CD4-positive, alpha-beta T cell (primary cell): ENCODE data around the gene NPC1L1. TPM values are rescaled to one million over a fixed set of nuclear protein-coding genes. Genes with fewer than 3 reads are reported as not detected.

Experiments used
- ATAC-seq: fragments of 200-7000 bp; cut with Tn5 transposase; one replicate; pipeline ENCODE4 v1.10.0; 2022; ENCODE audit warnings: mild to moderate bottlenecking; ENCODE audit not compliant: poor library complexity
- CTCF ChIA-PET: fragments of 350-600 bp; sonication (Branson Sonifier 250); formaldehyde crosslinking; loops from one replicate; lab custom pipeline; 2021; ENCODE audit warnings: antibody characterized with exemption, inconsistent platforms; lab: Charles Lee
- POLR2A ChIA-PET: fragments of 350-600 bp; sonication (Branson Sonifier 250); formaldehyde crosslinking; loops from one replicate; lab custom pipeline; 2021; ENCODE audit warnings: antibody characterized with exemption, inconsistent platforms; lab: Charles Lee
- DNase-seq, 14 experiments: peaks; one replicate each; pipeline ENCODE4 v3.0.0-alpha.2; 2013 to 2020; ENCODE audit warnings: mixed read lengths in 2 of 14
- H3K27ac ChIP-seq, 2 donors: one replicate each; pipeline versions ENCODE4 v1.5.1 to v1.7.0; 2013; ENCODE audit warnings: low read length in 2 of 2, low read depth in 1 of 2, mild to moderate bottlenecking in 1 of 2
- H3K27me3 ChIP-seq, 2 experiments: 1 replicate in 1 of 2; 2 replicates in 1 of 2; pipeline versions ENCODE4 v1.6.1 to v1.7.0; 2013; ENCODE audit warnings: low read length in 2 of 2, control low read depth in 1 of 2, mild to moderate bottlenecking in 1 of 2, moderate library complexity in 1 of 2; ENCODE audit not compliant: insufficient read depth in 2 of 2, control insufficient read depth in 1 of 2
- H3K36me3 ChIP-seq: one replicate; pipeline ENCODE4 v1.6.1; 2013; ENCODE audit warnings: low read length, control low read depth; ENCODE audit not compliant: insufficient read depth
- H3K4me1 ChIP-seq: one replicate; pipeline ENCODE4 v1.6.1; 2013; ENCODE audit warnings: low read length, control low read depth; ENCODE audit not compliant: insufficient read depth
- H3K4me3 ChIP-seq: one replicate; pipeline ENCODE4 v1.5.1; 2013; ENCODE audit warnings: mild to moderate bottlenecking, low read length, moderate library complexity
- H3K9me3 ChIP-seq, 2 experiments: 1 replicate in 1 of 2; 2 replicates in 1 of 2; pipeline versions ENCODE4 v1.6.1 to v1.7.0; 2013; ENCODE audit warnings: low read length in 2 of 2, mild to moderate bottlenecking in 2 of 2, control low read depth in 1 of 2, moderate library complexity in 1 of 2; ENCODE audit not compliant: control insufficient read depth in 1 of 2, insufficient read depth in 1 of 2
- H3K27ac Mint-ChIP-seq: one replicate; pipeline ENCODE4 v1.8.0; 2020; ENCODE audit warnings: mixed read lengths
- H3K27me3 Mint-ChIP-seq: one replicate; pipeline ENCODE4 v1.8.0; 2021; ENCODE audit warnings: mixed read lengths
- H3K36me3 Mint-ChIP-seq: one replicate; pipeline ENCODE4 v1.8.0; 2021; ENCODE audit warnings: low read depth, mixed read lengths
- H3K4me1 Mint-ChIP-seq: one replicate; pipeline ENCODE4 v1.8.0; 2021; ENCODE audit warnings: low read depth, mixed read lengths
- H3K4me3 Mint-ChIP-seq: one replicate; pipeline ENCODE4 v1.8.0; 2020; ENCODE audit warnings: mild to moderate bottlenecking, mixed read lengths
- H3K9me3 Mint-ChIP-seq: one replicate; pipeline ENCODE4 v1.8.0; 2020; ENCODE audit warnings: mixed read lengths
- intact Hi-C, 2 experiments: fragments of 100-400 bp; cut with DNase I in 1 of 2; cut with micrococcal nuclease in 1 of 2; formaldehyde crosslinking; loops; one replicate each; pipeline versions ENCODE4 v1.15.1 to v1.9.0; 2023 to 2025; cut with DNase I, micrococcal nuclease
- total RNA-seq, 174 experiments: library from RNA in 2 of 174; stranded (reverse) in 2 of 174; gene quantifications; one replicate each; pipeline ENCODE4 v1.2.3 and lab custom pipeline; 2021 to 2026
- TF ChIP-seq, protein P1 (sequence below): fragments of 200-600 bp; IDR thresholded peaks from one replicate; pipeline ENCODE4 v1.8.0; 2022; ENCODE audit warnings: antibody characterized with exemption, mild to moderate bottlenecking

The NPC1L1 gene
- total RNA-seq, 2 experiments from 2014 or later, result 0.08 TPM; not detected in 1

DNA sequence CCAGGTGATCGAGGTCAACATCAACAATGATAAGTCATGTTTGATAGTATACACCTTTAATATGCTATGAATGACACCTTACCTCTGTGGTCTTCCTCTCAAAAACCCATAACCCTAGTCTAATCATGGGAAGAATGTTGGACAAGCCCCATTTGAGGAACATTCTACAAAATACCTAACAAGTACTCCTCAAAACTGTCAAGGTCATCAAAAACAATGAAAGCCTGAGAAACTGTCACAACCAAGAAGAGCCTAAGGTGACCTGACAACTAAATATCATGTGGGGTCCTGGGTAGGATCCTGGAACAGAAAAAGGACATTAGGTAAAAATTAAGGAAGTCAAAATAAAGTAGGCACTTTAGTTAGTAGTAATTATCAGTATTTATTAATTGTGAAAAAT is 44.7 kb downstream of the NPC1L1 start:
- Histone ChIP-seq H3K36me3 (no peaks in the 10 kb centered on the region), H3K4me3 (no peak overlapping the region), H3K9me3 (no peaks in the 10 kb centered on the region), H3K4me1 (no peaks in the 10 kb centered on the region), H3K27me3 (no peaks in the 10 kb centered on the region), H3K27ac (no peak overlapping the region)
- TF ChIP-seq, protein P1, sequence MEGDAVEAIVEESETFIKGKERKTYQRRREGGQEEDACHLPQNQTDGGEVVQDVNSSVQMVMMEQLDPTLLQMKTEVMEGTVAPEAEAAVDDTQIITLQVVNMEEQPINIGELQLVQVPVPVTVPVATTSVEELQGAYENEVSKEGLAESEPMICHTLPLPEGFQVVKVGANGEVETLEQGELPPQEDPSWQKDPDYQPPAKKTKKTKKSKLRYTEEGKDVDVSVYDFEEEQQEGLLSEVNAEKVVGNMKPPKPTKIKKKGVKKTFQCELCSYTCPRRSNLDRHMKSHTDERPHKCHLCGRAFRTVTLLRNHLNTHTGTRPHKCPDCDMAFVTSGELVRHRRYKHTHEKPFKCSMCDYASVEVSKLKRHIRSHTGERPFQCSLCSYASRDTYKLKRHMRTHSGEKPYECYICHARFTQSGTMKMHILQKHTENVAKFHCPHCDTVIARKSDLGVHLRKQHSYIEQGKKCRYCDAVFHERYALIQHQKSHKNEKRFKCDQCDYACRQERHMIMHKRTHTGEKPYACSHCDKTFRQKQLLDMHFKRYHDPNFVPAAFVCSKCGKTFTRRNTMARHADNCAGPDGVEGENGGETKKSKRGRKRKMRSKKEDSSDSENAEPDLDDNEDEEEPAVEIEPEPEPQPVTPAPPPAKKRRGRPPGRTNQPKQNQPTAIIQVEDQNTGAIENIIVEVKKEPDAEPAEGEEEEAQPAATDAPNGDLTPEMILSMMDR, result no peak
- DNase-seq (no peak), ATAC-seq (no peak)
- Mint-ChIP-seq H3K27me3 (peaks cover 4% of the 10 kb centered on the region), H3K36me3 (no peaks in the 10 kb centered on the region), H3K9me3 (no peaks in the 10 kb centered on the region), H3K4me3 (no peak overlapping the region), H3K4me1 (peaks cover under 1% of the 10 kb centered on the region), H3K27ac (no peak overlapping the region)
- intact Hi-C loops, result loop anchor here in 1 of 2 experiments (10.0 kb wide), 1 partner anchor 248 kb away; the partner anchor contains the start of gene ZMIZ2
- ChIA-PET CTCF (no interaction called here), POLR2A (no interaction called here)

DNA sequence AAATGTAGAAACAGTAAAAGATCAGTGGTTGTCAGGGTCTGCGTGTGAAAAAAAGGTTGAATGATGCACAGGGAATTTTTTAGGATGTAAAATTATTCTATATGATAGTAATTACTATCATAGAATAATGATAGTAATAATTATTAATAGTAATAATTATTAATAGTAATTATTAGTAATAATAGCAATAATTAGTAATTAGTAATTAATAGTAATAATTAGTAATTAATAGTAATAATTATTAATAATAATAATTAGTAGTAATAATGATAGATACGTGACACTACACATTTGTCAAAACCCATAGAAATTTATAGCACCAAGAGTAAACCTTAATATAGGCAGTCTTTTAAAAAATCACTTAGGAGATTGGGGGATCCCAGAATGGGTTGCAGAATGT is 46.2 kb downstream of the NPC1L1 start:
- no peaks in the 10 kb centered on the region for H3K4me1 ChIP-seq
- H3K27me3 ChIP-seq, result no peaks in the 10 kb centered on the region
- intact Hi-C loops, result loop anchor here (5.0 to 10.0 kb wide), 4 partner anchors 72 to 1583 kb away; partner anchors contain the start of genes C7orf25 (in 1 of the 2), UBE2D4 (in 1 of the 2) and ZMIZ2 (in 1 of the 2)
- Mint-ChIP-seq H3K27ac (no peak overlapping the region), H3K27me3 (peaks cover 4% of the 10 kb centered on the region), H3K4me3 (no peak overlapping the region), H3K9me3 (no peaks in the 10 kb centered on the region), H3K36me3 (peaks cover 2% of the 10 kb centered on the region), H3K4me1 (peaks cover 10% of the 10 kb centered on the region)
- H3K27ac ChIP-seq, result no peak overlapping the region
- no peaks in the 10 kb centered on the region for H3K9me3 ChIP-seq
- DNase-seq (no peak), ATAC-seq (no peak)
- CTCF ChIA-PET, result no interaction called here
- H3K4me3 ChIP-seq, result no peak overlapping the region
- TF ChIP-seq, protein P1, result no peak
- POLR2A ChIA-PET, result interaction anchor here (1.0 kb wide), 1 partner anchor 79 kb away, joined by 3 read pairs; no protein-coding TSS in a partner anchor
- H3K36me3 ChIP-seq, result no peaks in the 10 kb centered on the region

DNA sequence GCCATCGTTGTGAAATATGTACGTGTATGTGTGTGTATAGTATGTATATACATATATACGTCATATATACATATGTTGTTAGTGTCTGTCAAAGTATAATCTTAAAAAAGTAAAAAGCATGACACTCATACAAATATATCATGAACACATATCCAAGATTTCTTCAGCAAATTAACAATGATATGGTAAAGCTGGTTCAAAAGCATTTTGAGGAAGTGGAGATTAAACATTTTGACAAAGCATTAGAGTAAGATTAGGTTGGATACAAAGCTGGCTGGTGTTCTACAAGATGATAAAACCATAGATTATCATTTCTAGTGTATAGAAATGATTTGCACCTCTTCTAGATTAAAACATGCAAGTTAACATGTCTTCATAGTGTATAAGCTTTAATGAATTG is 49.9 kb downstream of the NPC1L1 start:
- TF ChIP-seq, protein P1, result no peak
- Histone ChIP-seq H3K27ac (peak overlapping the region; percentile 95 to 97), H3K4me1 (peaks cover 25% of the 10 kb centered on the region), H3K36me3 (no peaks in the 10 kb centered on the region), H3K9me3 (no peaks in the 10 kb centered on the region), H3K27me3 (no peaks in the 10 kb centered on the region), H3K4me3 (peak overlapping the region; percentile 84)
- no peak for DNase-seq
- CTCF ChIA-PET, result interaction anchor here (1.5 to 3.4 kb wide), 3 partner anchors 30 to 74 kb away, joined by 4 to 8 read pairs (median 6); no protein-coding TSS in a partner anchor
- no peak for ATAC-seq
- Mint-ChIP-seq H3K27ac (peak overlapping the region; percentile 91), H3K27me3 (peaks cover 4% of the 10 kb centered on the region), H3K9me3 (no peaks in the 10 kb centered on the region), H3K36me3 (peaks cover 26% of the 10 kb centered on the region), H3K4me3 (peak overlapping the region; percentile 84), H3K4me1 (peaks cover 42% of the 10 kb centered on the region)
- intact Hi-C loops, result loop anchor here (2.0 to 10.0 kb wide), 6 partner anchors 76 to 1579 kb away; partner anchors contain the start of genes C7orf25 (in 1 of the 2), DBNL (in 1 of the 2), PURB (in 1 of the 2) and UBE2D4 (in 1 of the 2)
- POLR2A ChIA-PET, result interaction anchor here (0.6 to 3.3 kb wide), 27 partner anchors 11 to 1559 kb away, joined by 3 to 52 read pairs (median 6); partner anchors contain the start of genes DBNL, DDX56, H2AZ2 and MRPL32
